ENCODE measurements around the gene DLL4.
A peak's percentile ranks its signal among the peaks of the same experiment; 100 is the strongest.

Gene DLL4

GRCh38 chr15:40928821-40929659 is at the start of gene DLL4:
Gene DLL4, plus strand, starts transcription at chr15:40929340. Its CDS starts 329 bp downstream, at chr15:40929669.
- no peak for DNase-seq (ENCODE audit: low read depth in 2 of 2, low spot score in 1 of 2)

- no peak for DNase-seq (ENCODE audit: low read depth in 2 of 2, low spot score in 1 of 2)
Observed at GRCh38 chr15:40879609-40880008, 49.5 kb upstream of the DLL4 start.

GRCh38 chr15:40881351-40881750 is 47.8 kb upstream of the DLL4 start:
- no peak for DNase-seq (ENCODE audit: low read depth in 2 of 2, low spot score in 1 of 2)

GRCh38 chr15:40886586-40886985 is 42.6 kb upstream of the DLL4 start:
- no peak for DNase-seq (ENCODE audit: low read depth in 2 of 2, low spot score in 1 of 2)

- no peak for DNase-seq (ENCODE audit: low read depth in 2 of 2, low spot score in 1 of 2)
Observed at GRCh38 chr15:40889112-40889511, 40.0 kb upstream of the DLL4 start.

- DNase-seq (ENCODE audit: low read depth in 2 of 2, low spot score in 1 of 2): no peak
Observed at GRCh38 chr15:40891138-40891537, 38.0 kb upstream of the DLL4 start.

- no peak for DNase-seq (ENCODE audit: low read depth in 2 of 2, low spot score in 1 of 2)
Observed at GRCh38 chr15:40891810-40892446, 37.2 kb upstream of the DLL4 start.

- DNase-seq (ENCODE audit: low read depth in 2 of 2, low spot score in 1 of 2): no peak
Observed at GRCh38 chr15:40892447-40893012, 36.6 kb upstream of the DLL4 start.

GRCh38 chr15:40893019-40893670 is 36.0 kb upstream of the DLL4 start:
- DNase-seq (ENCODE audit: low read depth in 2 of 2, low spot score in 1 of 2): no peak

- peak; percentile 96 to 99 for DNase-seq (ENCODE audit: low read depth in 2 of 2, low spot score in 1 of 2)
Observed at GRCh38 chr15:40893733-40894680, 35.1 kb upstream of the DLL4 start, which contains the start of gene VPS18. Gene VPS18, plus strand, starts transcription at chr15:40894450. Its CDS starts 319 bp downstream, at chr15:40894769.

- DNase-seq (ENCODE audit: low read depth in 2 of 2, low spot score in 1 of 2): no peak
Observed at GRCh38 chr15:40894681-40895448, 34.3 kb upstream of the DLL4 start.

GRCh38 chr15:40899536-40900207 is 29.5 kb upstream of the DLL4 start:
- DNase-seq (ENCODE audit: low read depth in 2 of 2, low spot score in 1 of 2): no peak

- no peak for DNase-seq (ENCODE audit: low read depth in 2 of 2, low spot score in 1 of 2)
Observed at GRCh38 chr15:40900256-40901052, 28.7 kb upstream of the DLL4 start.

GRCh38 chr15:40901053-40901443 is 28.1 kb upstream of the DLL4 start:
- no peak for DNase-seq (ENCODE audit: low read depth in 2 of 2, low spot score in 1 of 2)

GRCh38 chr15:40902605-40903561 is 26.3 kb upstream of the DLL4 start:
- no peak for DNase-seq (ENCODE audit: low read depth in 2 of 2, low spot score in 1 of 2)

- DNase-seq (ENCODE audit: low read depth in 2 of 2, low spot score in 1 of 2): no peak
Observed at GRCh38 chr15:40904552-40905201, 24.5 kb upstream of the DLL4 start.

All from stimulated activated CD8-positive, alpha-beta memory T cell treated with anti-CD3 and anti-CD28 coated beads, Interleukin-4, amount 100 ng/mL, for 4 hours (primary cell).